Endothelial cell (in vitro differentiated cells): ENCODE data around the gene ZBTB48. TPM values are rescaled to one million over a fixed set of nuclear protein-coding genes. Genes with fewer than 3 reads are reported as not detected.
A peak's percentile ranks its signal among the peaks of the same experiment; 100 is the strongest.

ENCODE experiments used
- DNase-seq: peaks from one replicate; pipeline ENCODE4 v3.0.0; 2021; ENCODE audit warnings: low spot score
- H3K27ac Mint-ChIP-seq: one replicate; pipeline ENCODE4 v1.8.0; 2021; ENCODE audit warnings: mixed read lengths, inconsistent platforms; ENCODE audit not compliant: unreplicated experiment
- H3K27me3 Mint-ChIP-seq: one replicate; pipeline ENCODE4 v1.8.0; 2021; ENCODE audit warnings: mild to moderate bottlenecking, moderate library complexity, mixed read lengths, inconsistent platforms; ENCODE audit not compliant: unreplicated experiment
- H3K36me3 Mint-ChIP-seq: one replicate; pipeline ENCODE4 v1.8.0; 2021; ENCODE audit warnings: mild to moderate bottlenecking, low read depth, mixed read lengths, inconsistent platforms; ENCODE audit not compliant: unreplicated experiment
- H3K4me1 Mint-ChIP-seq: one replicate; pipeline ENCODE4 v1.8.0; 2021; ENCODE audit warnings: mild to moderate bottlenecking, mixed read lengths, inconsistent platforms; ENCODE audit not compliant: unreplicated experiment
- H3K4me3 Mint-ChIP-seq: one replicate; pipeline ENCODE4 v1.8.0; 2021; ENCODE audit warnings: mild to moderate bottlenecking, mixed read lengths, inconsistent platforms; ENCODE audit not compliant: unreplicated experiment
- H3K9me3 Mint-ChIP-seq: one replicate; pipeline ENCODE4 v1.8.0; 2021; ENCODE audit warnings: mixed read lengths, inconsistent platforms; ENCODE audit not compliant: unreplicated experiment
- long read RNA-seq: library from polyadenylated mRNA; unstranded; transcript quantifications from one replicate; pipeline ENCODE4 v2.0.0, GENCODE V29; 2020; ENCODE audit not compliant: unreplicated experiment
- total RNA-seq: library from RNA; stranded (reverse); fragmentation: NEBNext Ultra II Directional; extraction: Animal tissue kit (Norgen Biotek cat#: 25700); gene quantifications from one replicate; pipeline ENCODE4 v1.2.1, GENCODE V29; 2021; ENCODE audit not compliant: unreplicated experiment
- TF ChIP-seq, protein P1 (sequence below): fragments of 200-600 bp; sonication (generic); IDR thresholded peaks from one replicate; pipeline ENCODE4 v1.5.0; 2021; ENCODE audit warnings: antibody characterized with exemption; ENCODE audit not compliant: unreplicated experiment

The ZBTB48 gene
- total RNA-seq, result 32.2 TPM
- long read RNA-seq, partial matches to known transcripts, result 0 of 13 reads
- long read RNA-seq, other reads (novel, unspliced or antisense), result 10 of 13 reads

GRCh38 chr1:6579374-6580118 lies at the start of gene ZBTB48:
Gene ZBTB48 (plus strand): TSS chr1:6579994. CDS start chr1:6580610, 616 bp downstream.
- peaks cover 12% of the 10 kb centered on the region for H3K4me1 Mint-ChIP-seq
- H3K9me3 Mint-ChIP-seq, result no peaks in the 10 kb centered on the region
- TF ChIP-seq, protein P1, sequence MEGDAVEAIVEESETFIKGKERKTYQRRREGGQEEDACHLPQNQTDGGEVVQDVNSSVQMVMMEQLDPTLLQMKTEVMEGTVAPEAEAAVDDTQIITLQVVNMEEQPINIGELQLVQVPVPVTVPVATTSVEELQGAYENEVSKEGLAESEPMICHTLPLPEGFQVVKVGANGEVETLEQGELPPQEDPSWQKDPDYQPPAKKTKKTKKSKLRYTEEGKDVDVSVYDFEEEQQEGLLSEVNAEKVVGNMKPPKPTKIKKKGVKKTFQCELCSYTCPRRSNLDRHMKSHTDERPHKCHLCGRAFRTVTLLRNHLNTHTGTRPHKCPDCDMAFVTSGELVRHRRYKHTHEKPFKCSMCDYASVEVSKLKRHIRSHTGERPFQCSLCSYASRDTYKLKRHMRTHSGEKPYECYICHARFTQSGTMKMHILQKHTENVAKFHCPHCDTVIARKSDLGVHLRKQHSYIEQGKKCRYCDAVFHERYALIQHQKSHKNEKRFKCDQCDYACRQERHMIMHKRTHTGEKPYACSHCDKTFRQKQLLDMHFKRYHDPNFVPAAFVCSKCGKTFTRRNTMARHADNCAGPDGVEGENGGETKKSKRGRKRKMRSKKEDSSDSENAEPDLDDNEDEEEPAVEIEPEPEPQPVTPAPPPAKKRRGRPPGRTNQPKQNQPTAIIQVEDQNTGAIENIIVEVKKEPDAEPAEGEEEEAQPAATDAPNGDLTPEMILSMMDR, result no peak
- H3K27ac Mint-ChIP-seq, result peak within 1 kb of the TSS; percentile 94
- peaks cover 9% of the 10 kb centered on the region for H3K27me3 Mint-ChIP-seq
- peaks cover 1% of the 10 kb centered on the region for H3K36me3 Mint-ChIP-seq
- H3K4me3 Mint-ChIP-seq, result peak within 1 kb of the TSS; percentile 97
- peak; percentile 97 for DNase-seq

- H3K4me3 Mint-ChIP-seq, result no peak overlapping the region
- no peaks in the 10 kb centered on the region for H3K9me3 Mint-ChIP-seq
- H3K27me3 Mint-ChIP-seq, result peaks cover 7% of the 10 kb centered on the region
- no peak overlapping the region for H3K27ac Mint-ChIP-seq
- H3K4me1 Mint-ChIP-seq, result peaks cover 6% of the 10 kb centered on the region
- no peak for DNase-seq
- H3K36me3 Mint-ChIP-seq, result peaks cover 37% of the 10 kb centered on the region
- TF ChIP-seq, protein P1, result no peak
These were observed 49.2 kb upstream of the ZBTB48 start for GRCh38 chr1:6530504-6531160.

- no peak for DNase-seq
- peaks cover 7% of the 10 kb centered on the region for H3K27me3 Mint-ChIP-seq
- peak overlapping the region; percentile 5 for H3K4me3 Mint-ChIP-seq
- TF ChIP-seq, protein P1, result no peak
- H3K9me3 Mint-ChIP-seq, result no peaks in the 10 kb centered on the region
- H3K27ac Mint-ChIP-seq, result no peak overlapping the region
- H3K36me3 Mint-ChIP-seq, result peaks cover 26% of the 10 kb centered on the region
- peaks cover 6% of the 10 kb centered on the region for H3K4me1 Mint-ChIP-seq
These were observed 47.8 kb upstream of the ZBTB48 start for GRCh38 chr1:6531996-6532395.

- no peak overlapping the region for H3K27ac Mint-ChIP-seq
- no peak for DNase-seq
- H3K36me3 Mint-ChIP-seq, result peaks cover 19% of the 10 kb centered on the region
- peaks cover 6% of the 10 kb centered on the region for H3K4me1 Mint-ChIP-seq
- TF ChIP-seq, protein P1, result no peak
- H3K27me3 Mint-ChIP-seq, result peaks cover 3% of the 10 kb centered on the region
- H3K9me3 Mint-ChIP-seq, result no peaks in the 10 kb centered on the region
- no peak overlapping the region for H3K4me3 Mint-ChIP-seq
These were observed 45.5 kb upstream of the ZBTB48 start for GRCh38 chr1:6534248-6534822.

- Mint-ChIP-seq H3K4me3 (no peak overlapping the region), H3K9me3 (no peaks in the 10 kb centered on the region), H3K27ac (peak overlapping the region; percentile 50), H3K27me3 (peaks cover 3% of the 10 kb centered on the region), H3K36me3 (peaks cover 18% of the 10 kb centered on the region), H3K4me1 (peaks cover 6% of the 10 kb centered on the region)
- no peak for DNase-seq
- TF ChIP-seq, protein P1, result no peak
These were observed 44.6 kb upstream of the ZBTB48 start for GRCh38 chr1:6535214-6535613.
